Measurements from ENCODE around the gene TERT.
"Not testable (repeated sequence)": the region's sequence is repeated elsewhere in the genome, so short reads cannot be mapped to it uniquely, and the experiment has no call there.

DNA sequence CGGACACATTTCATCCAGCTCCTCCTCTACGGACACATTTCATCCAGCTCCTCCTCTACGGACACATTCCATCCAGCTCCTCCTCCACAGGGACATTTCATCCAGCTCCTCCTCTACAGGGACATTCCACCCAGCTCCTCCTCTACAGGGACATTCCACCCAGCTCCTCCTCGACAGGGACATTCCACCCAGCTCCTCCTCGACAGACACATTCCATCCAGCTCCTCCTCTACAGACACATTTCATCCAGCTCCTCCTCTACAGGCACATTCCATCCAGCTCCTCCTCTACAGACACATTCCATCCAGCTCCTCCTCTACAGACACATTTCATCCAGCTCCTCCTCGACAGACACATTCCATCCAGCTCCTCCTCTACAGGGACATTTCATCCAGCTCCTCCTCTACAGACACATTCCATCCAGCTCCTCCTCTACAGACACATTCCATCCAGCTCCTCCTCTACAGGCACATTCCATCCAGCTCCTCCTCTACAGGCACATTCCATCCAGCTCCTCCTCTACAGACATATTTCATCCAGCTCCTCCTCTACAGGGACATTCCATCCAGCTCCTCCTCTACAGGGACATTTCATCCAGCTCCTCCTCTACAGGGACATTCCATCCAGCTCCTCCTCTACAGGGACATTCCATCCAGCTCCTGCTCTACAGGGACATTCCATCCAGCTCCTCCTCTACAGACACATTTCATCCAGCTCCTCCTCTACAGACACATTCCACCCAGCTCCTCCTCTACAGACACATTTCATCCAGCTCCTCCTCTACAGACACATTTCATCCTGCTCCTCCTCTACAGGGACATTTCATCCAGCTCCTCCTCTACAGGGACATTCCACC is 32.3 kb upstream of the TERT start:
- TF ChIP-seq, protein P1, sequence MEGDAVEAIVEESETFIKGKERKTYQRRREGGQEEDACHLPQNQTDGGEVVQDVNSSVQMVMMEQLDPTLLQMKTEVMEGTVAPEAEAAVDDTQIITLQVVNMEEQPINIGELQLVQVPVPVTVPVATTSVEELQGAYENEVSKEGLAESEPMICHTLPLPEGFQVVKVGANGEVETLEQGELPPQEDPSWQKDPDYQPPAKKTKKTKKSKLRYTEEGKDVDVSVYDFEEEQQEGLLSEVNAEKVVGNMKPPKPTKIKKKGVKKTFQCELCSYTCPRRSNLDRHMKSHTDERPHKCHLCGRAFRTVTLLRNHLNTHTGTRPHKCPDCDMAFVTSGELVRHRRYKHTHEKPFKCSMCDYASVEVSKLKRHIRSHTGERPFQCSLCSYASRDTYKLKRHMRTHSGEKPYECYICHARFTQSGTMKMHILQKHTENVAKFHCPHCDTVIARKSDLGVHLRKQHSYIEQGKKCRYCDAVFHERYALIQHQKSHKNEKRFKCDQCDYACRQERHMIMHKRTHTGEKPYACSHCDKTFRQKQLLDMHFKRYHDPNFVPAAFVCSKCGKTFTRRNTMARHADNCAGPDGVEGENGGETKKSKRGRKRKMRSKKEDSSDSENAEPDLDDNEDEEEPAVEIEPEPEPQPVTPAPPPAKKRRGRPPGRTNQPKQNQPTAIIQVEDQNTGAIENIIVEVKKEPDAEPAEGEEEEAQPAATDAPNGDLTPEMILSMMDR (IDR thresholded peaks at IDR 0.05), result not testable (repeated sequence)
- not testable (repeated sequence) for TF ChIP-seq EZH2 (IDR thresholded peaks at IDR 0.05; ENCODE audit: borderline replicate concordance, insufficient read depth, low read depth, low read length, poor library complexity, severe bottlenecking)
